BE2C (cell line): Measurements from ENCODE around the gene NELFB.

Experiments used
- DNase-seq: peaks from one replicate; pipeline ENCODE4 v3.0.0-alpha.2; 2020
- H3K27me3 ChIP-seq: fragments of 250-450 bp; sonication (Bioruptor Pico); 2 replicates; pipeline ENCODE4 v1.5.1; 2020; ENCODE audit warnings: mild to moderate bottlenecking
- H3K36me3 ChIP-seq: fragments of 250-450 bp; sonication (Bioruptor Pico); 2 replicates; pipeline ENCODE4 v1.5.1; 2020; ENCODE audit warnings: mild to moderate bottlenecking
- H3K4me1 ChIP-seq: fragments of 250-450 bp; sonication (Bioruptor Pico); 2 replicates; pipeline ENCODE4 v1.5.1; 2020
- H3K4me3 ChIP-seq: 2 replicates; pipeline ENCODE4 v1.5.1; 2011; ENCODE audit warnings: low read depth, low read length
- H3K9me3 ChIP-seq: fragments of 250-450 bp; sonication (Bioruptor Pico); 2 replicates; pipeline ENCODE4 v1.5.1; 2020
- CTCF ChIP-seq: IDR thresholded peaks from 2 replicates; pipeline ENCODE4 v1.5.1; 2012; ENCODE audit warnings: mild to moderate bottlenecking, low read depth, low read length

The NELFB gene

GRCh38 chr9:137219757-137220316, 35.3 kb upstream of the NELFB start:
- no peak for DNase-seq
- Histone ChIP-seq H3K27me3 (no peaks in the 10 kb centered on the region), H3K4me1 (peaks cover 16% of the 10 kb centered on the region), H3K36me3 (no peaks in the 10 kb centered on the region), H3K9me3 (no peaks in the 10 kb centered on the region), H3K4me3 (no peak overlapping the region)
- no peak for TF ChIP-seq CTCF

DNA sequence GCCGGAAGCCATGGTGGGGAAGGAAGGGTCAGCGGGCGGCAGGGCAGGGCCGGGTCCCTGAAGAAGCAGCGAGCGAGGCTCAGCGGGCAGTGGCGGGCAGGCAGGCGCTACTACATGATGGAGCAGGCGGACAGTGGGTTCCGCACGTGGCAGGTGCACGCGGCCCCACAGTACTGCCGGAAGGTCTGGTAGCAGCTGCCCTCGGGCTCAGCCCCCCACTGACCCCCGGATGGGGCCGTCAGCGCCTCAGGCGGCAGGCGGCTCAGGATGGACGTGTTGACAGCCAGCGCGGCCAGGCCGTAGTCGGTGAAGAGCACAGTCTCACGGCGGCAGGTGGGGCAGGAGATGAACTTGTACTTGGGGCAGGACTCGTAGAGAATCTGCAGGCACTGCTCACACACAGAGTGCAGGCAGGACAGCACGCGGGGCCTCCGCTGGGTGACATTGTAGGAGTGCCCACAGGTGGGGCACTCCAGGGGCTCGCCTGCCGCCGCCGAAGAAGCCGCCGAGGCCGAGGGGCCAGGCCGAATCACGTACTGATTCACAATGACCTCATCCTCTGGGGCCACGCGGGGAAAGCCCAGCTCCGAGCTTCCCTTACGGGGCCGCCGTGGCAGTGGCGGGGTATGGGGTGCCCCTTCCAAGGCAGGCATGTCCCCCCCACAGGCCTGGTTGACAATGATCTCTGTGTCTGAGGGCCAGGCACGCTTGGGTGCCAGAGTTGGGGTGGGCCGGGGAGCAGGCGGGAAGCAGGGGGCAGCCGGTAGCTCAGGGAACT, 34.6 kb upstream of the NELFB start:
- no peaks in the 10 kb centered on the region for H3K9me3 ChIP-seq
- no peak overlapping the region for H3K4me3 ChIP-seq
- no peak for DNase-seq
- H3K4me1 ChIP-seq: peaks cover 16% of the 10 kb centered on the region
- no peaks in the 10 kb centered on the region for H3K36me3 ChIP-seq
- TF ChIP-seq CTCF: no peak
- no peaks in the 10 kb centered on the region for H3K27me3 ChIP-seq

GRCh38 chr9:137221095-137221505, 34.0 kb upstream of the NELFB start:
- H3K36me3 ChIP-seq: no peaks in the 10 kb centered on the region
- peaks cover 16% of the 10 kb centered on the region for H3K4me1 ChIP-seq
- H3K4me3 ChIP-seq: no peak overlapping the region
- no peak for TF ChIP-seq CTCF
- no peak for DNase-seq
- H3K9me3 ChIP-seq: no peaks in the 10 kb centered on the region
- no peaks in the 10 kb centered on the region for H3K27me3 ChIP-seq

DNA sequence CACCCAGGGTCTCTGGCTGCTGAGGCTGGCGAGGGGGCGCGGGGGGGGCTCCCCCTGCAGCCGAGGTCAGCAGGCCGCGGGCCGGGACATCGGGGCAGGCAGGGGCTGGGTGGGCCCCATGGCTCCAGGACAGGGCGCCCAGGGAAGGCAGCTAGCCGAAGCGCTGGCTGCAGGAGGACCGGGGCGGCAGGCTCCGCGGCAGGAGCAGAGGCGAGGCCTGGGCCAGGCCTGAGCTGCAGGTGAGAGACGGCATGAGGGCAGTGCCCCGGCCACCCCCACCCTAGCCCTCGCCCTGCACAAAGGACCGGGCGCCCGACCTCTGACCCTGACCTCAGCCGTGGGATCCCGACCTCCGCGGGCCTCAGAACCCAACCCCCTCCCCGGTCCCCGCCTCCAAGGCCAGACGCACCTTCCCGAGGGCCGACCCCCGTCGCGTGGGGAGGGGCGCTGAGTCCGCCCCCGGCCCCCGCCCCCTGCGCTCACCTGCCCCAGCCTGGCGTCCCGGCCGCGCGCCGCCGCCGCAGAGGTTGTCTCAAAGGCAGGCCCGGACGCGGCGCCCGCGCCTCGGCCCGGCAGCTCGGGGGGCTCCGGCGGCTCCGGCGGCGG, 33.5 kb upstream of the NELFB start:
- Histone ChIP-seq H3K27me3 (no peaks in the 10 kb centered on the region), H3K9me3 (no peaks in the 10 kb centered on the region), H3K4me1 (peaks cover 16% of the 10 kb centered on the region), H3K36me3 (no peaks in the 10 kb centered on the region), H3K4me3 (peak overlapping the region; percentile 33)
- no peak for DNase-seq
- TF ChIP-seq CTCF: no peak

GRCh38 chr9:137222190-137223077, 32.7 kb upstream of the NELFB start, which contains the start of gene RNF208:
Gene RNF208, minus strand, starts transcription at chr9:137222240. Its CDS starts 1,028 bp downstream, at chr9:137221212.
- H3K36me3 ChIP-seq: no peaks in the 10 kb centered on the region
- no peaks in the 10 kb centered on the region for H3K27me3 ChIP-seq
- peaks cover 16% of the 10 kb centered on the region for H3K4me1 ChIP-seq
- no peak for DNase-seq
- H3K9me3 ChIP-seq: no peaks in the 10 kb centered on the region
- TF ChIP-seq CTCF: no peak
- H3K4me3 ChIP-seq: peak within 1 kb of the TSS; percentile 90
